Neuronal stem cell (in vitro differentiated cells): ENCODE results near the gene IQCF6. TPM values are rescaled to one million over a fixed set of nuclear protein-coding genes. Genes with fewer than 3 reads are reported as not detected.
A peak's percentile ranks its signal among the peaks of the same experiment; 100 is the strongest.

Experiments used
- DNase-seq: peaks from one replicate; pipeline ENCODE4 v3.0.0-alpha.2; 2013; ENCODE audit warnings: low spot score
- H2AFZ ChIP-seq: one replicate; pipeline ENCODE4 v1.6.1; 2013; ENCODE audit warnings: mild to moderate bottlenecking, low read length, inconsistent platforms
- H2AK5ac ChIP-seq: 2 replicates; pipeline ENCODE4 v1.6.1; 2013; ENCODE audit warnings: low read depth, mild to moderate bottlenecking, inconsistent platforms, low read length, moderate library complexity, mixed read lengths
- H2BK120ac ChIP-seq: 2 replicates; pipeline ENCODE4 v1.6.1; 2013; ENCODE audit warnings: low read depth, mild to moderate bottlenecking, inconsistent platforms, low read length, moderate library complexity, mixed read lengths
- H2BK12ac ChIP-seq: one replicate; pipeline ENCODE4 v1.6.1; 2013; ENCODE audit warnings: low read length, inconsistent platforms
- H2BK15ac ChIP-seq: 2 replicates; pipeline ENCODE4 v1.6.1; 2013; ENCODE audit warnings: mild to moderate bottlenecking, low read length, inconsistent platforms, mixed read lengths
- H2BK5ac ChIP-seq: one replicate; pipeline ENCODE4 v1.6.1; 2013; ENCODE audit warnings: inconsistent platforms, mild to moderate bottlenecking, low read length, moderate library complexity
- H3K14ac ChIP-seq: one replicate; pipeline ENCODE4 v1.6.1; 2013; ENCODE audit warnings: low read length, inconsistent platforms
- H3K18ac ChIP-seq: 2 replicates; pipeline ENCODE4 v1.6.1; 2013; ENCODE audit warnings: low read length, inconsistent platforms
- H3K23ac ChIP-seq: 2 replicates; pipeline ENCODE4 v1.6.1; 2013; ENCODE audit warnings: low read depth, mild to moderate bottlenecking, mixed read lengths, low read length, inconsistent platforms; ENCODE audit not compliant: poor library complexity
- H3K27ac ChIP-seq: replicated peaks from 3 replicates; pipeline ENCODE4 v1.5.1; 2013; ENCODE audit warnings: low read length, inconsistent platforms
- H3K27me3 ChIP-seq, 3 experiments: 2 replicates each; pipeline ENCODE4 v1.6.1; 2013; ENCODE audit warnings: low read length in 3 of 3, mild to moderate bottlenecking in 2 of 3, inconsistent platforms in 1 of 3, low read depth in 1 of 3, mixed read lengths in 1 of 3, moderate library complexity in 1 of 3; ENCODE audit not compliant: control insufficient read depth in 3 of 3, insufficient read depth in 3 of 3
- H3K36me3 ChIP-seq, 2 donors: replicated peaks in 1 of 2; 2 replicates each; pipeline ENCODE4 v1.6.1; 2013; ENCODE audit warnings: low read length in 2 of 2; ENCODE audit not compliant: control insufficient read depth in 2 of 2, insufficient read depth in 2 of 2
- H3K4ac ChIP-seq: 2 replicates; pipeline ENCODE4 v1.6.1; 2013; ENCODE audit warnings: inconsistent platforms, mild to moderate bottlenecking, low read length, moderate library complexity
- H3K4me1 ChIP-seq, 2 donors: 1 replicate in 1 of 2; 2 replicates in 1 of 2; pipeline ENCODE4 v1.6.1; 2013; ENCODE audit warnings: low read length in 2 of 2, low read depth in 1 of 2; ENCODE audit not compliant: control insufficient read depth in 2 of 2, insufficient read depth in 1 of 2
- H3K4me2 ChIP-seq: one replicate; pipeline ENCODE4 v1.6.1; 2013; ENCODE audit warnings: mild to moderate bottlenecking, low read length, inconsistent platforms; ENCODE audit not compliant: insufficient read depth, poor library complexity, severe bottlenecking
- H3K4me3 ChIP-seq, 2 donors: 2 replicates each; pipeline ENCODE4 v1.5.1; 2013; ENCODE audit warnings: low read length in 2 of 2, mild to moderate bottlenecking in 2 of 2, inconsistent platforms in 1 of 2, moderate library complexity in 1 of 2
- H3K79me1 ChIP-seq: one replicate; pipeline ENCODE4 v1.6.1; 2013; ENCODE audit warnings: low read depth, mild to moderate bottlenecking, inconsistent platforms, low read length, moderate library complexity
- H3K9ac ChIP-seq: one replicate; pipeline ENCODE4 v1.6.1; 2013; ENCODE audit warnings: mild to moderate bottlenecking, low read depth, low read length, inconsistent platforms; ENCODE audit not compliant: poor library complexity
- H3K9me3 ChIP-seq, 2 donors: replicated peaks in 1 of 2; 2 replicates each; pipeline versions ENCODE3 to v1.6.1; 2013; ENCODE audit warnings: low read length in 2 of 2, mild to moderate bottlenecking in 2 of 2, inconsistent platforms in 1 of 2, low read depth in 1 of 2, mixed read lengths in 1 of 2, moderate library complexity in 1 of 2; ENCODE audit not compliant: control insufficient read depth in 2 of 2, insufficient read depth in 1 of 2
- H4K8ac ChIP-seq: one replicate; pipeline ENCODE4 v1.6.1; 2013; ENCODE audit warnings: low read depth, mild to moderate bottlenecking, inconsistent platforms, low read length, moderate library complexity
- H4K91ac ChIP-seq: one replicate; pipeline ENCODE4 v1.6.1; 2013; ENCODE audit warnings: low read length, low read depth, mild to moderate bottlenecking, inconsistent platforms; ENCODE audit not compliant: poor library complexity
- WGBS, 2 donors: extraction: QIAGEN DNeasy Blood & Tissue Kit; methylation state at CpG; one replicate each; pipeline ENCODE4 v1.1.7; 2013; ENCODE audit warnings: missing lambda C conversion rate in 2 of 2, mixed read lengths in 1 of 2; ENCODE audit not compliant: insufficient read length in 2 of 2, insufficient replicate concordance in 1 of 2; ENCODE audit errors: extremely low coverage in 2 of 2; 5-methylcytosine and 5-hydroxymethylcytosine counted together
- polyA plus RNA-seq, 2 experiments: library from polyadenylated mRNA; stranded (reverse); fragments of 200-250 nt; gene quantifications; one replicate each; pipeline ENCODE4 v1.2.3, GENCODE V29; 2013

IQCF6 gene
- polyA plus RNA-seq (2013, experiment 1 of 2), result not detected
- not detected for polyA plus RNA-seq (2013, experiment 2 of 2)

GRCh38 chr3:51779137-51779536, at the start of gene IQCF6:
Gene IQCF6, minus strand, starts transcription at chr3:51779237. Its CDS starts 13 bp downstream, at chr3:51779224.
- WGBS, 2 donors, result no CpG with 5 or more reads among the region's 5 CpGs
- H2BK12ac ChIP-seq, result no peak within 1 kb of the TSS
- no peak within 1 kb of the TSS for H3K4me3 ChIP-seq

GRCh38 chr3:51828297-51828696, 49.3 kb upstream of the IQCF6 start:
- WGBS, 2 donors, result no CpG with 5 or more reads among the region's 1 CpG
- H3K9ac ChIP-seq, result no peak overlapping the region
- DNase-seq, result no peak

More at GRCh38 chr3:51779137-51779536, at the start of gene IQCF6:
- no peak within 1 kb of the TSS for H3K27ac ChIP-seq
- peak within 1 kb of the TSS; percentile 4 for H2BK15ac ChIP-seq
- no peak within 1 kb of the TSS for H3K9ac ChIP-seq
- H2BK120ac ChIP-seq, result no peak within 1 kb of the TSS
- no peaks in the 10 kb centered on the region for H3K4me1 ChIP-seq
- H3K18ac ChIP-seq, result no peak within 1 kb of the TSS
- DNase-seq, result no peak
- H2BK5ac ChIP-seq, result no peak within 1 kb of the TSS
- H3K4ac ChIP-seq, result no peak within 1 kb of the TSS
- peaks cover 0 to 6% (median 0%) of the 10 kb centered on the region in 3 experiments for H3K27me3 ChIP-seq
- H3K9me3 ChIP-seq, result no peaks in the 10 kb centered on the region
- no peaks in the 10 kb centered on the region for H3K36me3 ChIP-seq
- no peak within 1 kb of the TSS for H3K4me2 ChIP-seq
- peak within 1 kb of the TSS; percentile 23 for H3K23ac ChIP-seq
- H2AFZ ChIP-seq, result no peak within 1 kb of the TSS
- H4K8ac ChIP-seq, result no peak within 1 kb of the TSS
- H4K91ac ChIP-seq, result no peak within 1 kb of the TSS
- H3K79me1 ChIP-seq, result no peaks in the 10 kb centered on the region
- H2AK5ac ChIP-seq, result no peak within 1 kb of the TSS
- H3K14ac ChIP-seq, result no peak within 1 kb of the TSS

DNA sequence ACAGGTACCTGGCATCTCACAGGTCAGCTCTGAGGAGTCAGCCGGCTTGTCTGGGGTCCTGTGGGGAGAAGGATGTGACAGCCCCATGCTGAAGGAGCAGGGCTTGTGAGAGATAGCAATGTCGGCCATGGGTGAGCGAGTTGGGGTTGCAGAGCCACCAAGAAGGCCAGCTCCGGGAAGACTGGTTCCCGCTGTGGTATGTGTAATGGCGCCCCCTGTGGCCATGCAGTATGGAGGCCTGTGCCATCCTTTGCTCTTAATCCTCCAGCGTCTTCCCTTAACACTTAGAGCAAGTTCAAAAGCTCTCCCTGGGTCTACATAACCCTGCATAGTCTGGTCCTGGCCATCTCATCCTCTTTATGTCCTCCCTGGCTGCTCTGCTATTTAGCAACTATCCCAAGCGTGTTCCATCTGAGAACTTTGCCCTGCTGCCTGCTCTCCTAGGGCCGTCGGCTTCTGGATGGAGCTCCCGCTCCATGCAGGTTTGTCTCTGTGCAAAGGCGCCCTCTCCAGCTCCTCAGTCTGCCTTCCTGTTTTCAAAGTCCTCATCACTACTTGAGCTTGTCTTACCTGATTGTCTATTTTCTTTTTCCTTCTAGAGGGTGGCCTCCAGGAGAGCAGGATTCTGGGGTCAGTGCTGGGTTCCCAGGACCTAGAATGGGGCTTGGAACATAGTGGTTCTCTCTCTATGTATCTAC, 40.8 kb upstream of the IQCF6 start:
- no peak for DNase-seq
- Histone ChIP-seq H2AK5ac (no peak overlapping the region), H3K27ac (no peak overlapping the region), H2BK120ac (no peak overlapping the region), H3K79me1 (no peaks in the 10 kb centered on the region), H3K4me3 (no peak overlapping the region), H3K4ac (no peak overlapping the region), H3K36me3 (no peaks in the 10 kb centered on the region), H3K27me3 (peaks cover 0 to 21% (median 0%) of the 10 kb centered on the region in 3 experiments), H3K18ac (no peak overlapping the region), H4K91ac (no peak overlapping the region), H2AFZ (no peak overlapping the region), H3K4me1 (no peaks in the 10 kb centered on the region), H3K9me3 (peaks cover 0 to 2% of the 10 kb centered on the region in 2 donors), H2BK15ac (no peak overlapping the region), H2BK5ac (no peak overlapping the region), H3K4me2 (no peak overlapping the region), H2BK12ac (no peak overlapping the region), H3K9ac (no peak overlapping the region), H3K23ac (no peak overlapping the region), H3K14ac (no peak overlapping the region), H4K8ac (no peak overlapping the region)
- no CpG with 5 or more reads among the region's 12 CpGs for WGBS, 2 donors

More at GRCh38 chr3:51828297-51828696, 49.3 kb upstream of the IQCF6 start:
- Histone ChIP-seq H2AFZ (no peak overlapping the region), H3K4me3 (no peak overlapping the region), H3K4ac (no peak overlapping the region), H2BK15ac (no peak overlapping the region), H2BK120ac (no peak overlapping the region), H2AK5ac (no peak overlapping the region), H3K9me3 (peaks cover 5 to 7% of the 10 kb centered on the region in 2 donors), H3K4me1 (no peaks in the 10 kb centered on the region), H3K27me3 (peaks cover 0 to 4% (median 0%) of the 10 kb centered on the region in 3 experiments), H4K8ac (no peak overlapping the region), H3K36me3 (no peaks in the 10 kb centered on the region), H2BK12ac (no peak overlapping the region), H3K18ac (no peak overlapping the region), H3K79me1 (no peaks in the 10 kb centered on the region), H3K14ac (no peak overlapping the region), H3K23ac (no peak overlapping the region), H3K27ac (no peak overlapping the region), H2BK5ac (no peak overlapping the region), H3K4me2 (no peak overlapping the region), H4K91ac (no peak overlapping the region)

GRCh38 chr3:51819151-51819550, 40.1 kb upstream of the IQCF6 start:
- WGBS, 2 donors, result no CpG with 5 or more reads among the region's 15 CpGs
- Histone ChIP-seq H3K79me1 (no peaks in the 10 kb centered on the region), H3K27me3 (peaks cover 0 to 25% (median 0%) of the 10 kb centered on the region in 3 experiments), H3K23ac (peak overlapping the region; percentile 1), H2BK12ac (no peak overlapping the region), H2BK5ac (no peak overlapping the region), H2AFZ (no peak overlapping the region), H3K4me3 (no peak overlapping the region), H4K91ac (no peak overlapping the region), H2BK15ac (no peak overlapping the region), H3K18ac (no peak overlapping the region), H3K14ac (no peak overlapping the region), H3K27ac (no peak overlapping the region), H3K9me3 (peaks cover 0 to 2% of the 10 kb centered on the region in 2 donors), H3K9ac (no peak overlapping the region), H3K4me1 (no peaks in the 10 kb centered on the region), H3K4me2 (no peak overlapping the region), H3K4ac (peak overlapping the region; percentile 3), H2BK120ac (no peak overlapping the region), H2AK5ac (no peak overlapping the region), H4K8ac (no peak overlapping the region), H3K36me3 (no peaks in the 10 kb centered on the region)
- no peak for DNase-seq
